ENCODE data around the gene USP10.

USP10 gene

GRCh38 chr16:84775262-84775810, 75.5 kb downstream of the USP10 start:
- DNase-seq (ENCODE audit: low read depth) = no peak

GRCh38 chr16:84777435-84777834, 77.6 kb downstream of the USP10 start:
- DNase-seq (ENCODE audit: low read depth) = no peak

GRCh38 chr16:84778720-84779119, 78.9 kb downstream of the USP10 start:
- DNase-seq (ENCODE audit: low read depth) = no peak

GRCh38 chr16:84780063-84780462, 80.3 kb downstream of the USP10 start:
- no peak for DNase-seq (ENCODE audit: low read depth)

- DNase-seq (ENCODE audit: low read depth) = no peak
Observed at GRCh38 chr16:84780544-84781376, 81.0 kb downstream of the USP10 start.

- DNase-seq (ENCODE audit: low read depth) = no peak
Observed at GRCh38 chr16:84782846-84783245, 83.0 kb downstream of the USP10 start.

- no peak for DNase-seq (ENCODE audit: low read depth)
Observed at GRCh38 chr16:84785843-84786581, 86.2 kb downstream of the USP10 start.

- no peak for DNase-seq (ENCODE audit: low read depth)
Observed at GRCh38 chr16:84786605-84787262, 86.9 kb downstream of the USP10 start.

- no peak for DNase-seq (ENCODE audit: low read depth)
Observed at GRCh38 chr16:84787263-84787622, 87.4 kb downstream of the USP10 start.

- DNase-seq (ENCODE audit: low read depth) = no peak
Observed at GRCh38 chr16:84788920-84789391, 89.2 kb downstream of the USP10 start.

- no peak for DNase-seq (ENCODE audit: low read depth)
Observed at GRCh38 chr16:84789431-84789830, 89.6 kb downstream of the USP10 start.

- DNase-seq (ENCODE audit: low read depth) = no peak
Observed at GRCh38 chr16:84790301-84790700, 90.5 kb downstream of the USP10 start.

- DNase-seq (ENCODE audit: low read depth) = no peak
Observed at GRCh38 chr16:84791088-84791487, 91.3 kb downstream of the USP10 start.

GRCh38 chr16:84791501-84791900, 91.7 kb downstream of the USP10 start:
- no peak for DNase-seq (ENCODE audit: low read depth)

GRCh38 chr16:84794186-84794585, 94.4 kb downstream of the USP10 start:
- DNase-seq (ENCODE audit: low read depth) = no peak

- no peak for DNase-seq (ENCODE audit: low read depth)
Observed at GRCh38 chr16:84794626-84795025, 94.8 kb downstream of the USP10 start.

GRCh38 chr16:84795329-84796053, 95.7 kb downstream of the USP10 start:
- no peak for DNase-seq (ENCODE audit: low read depth)

GRCh38 chr16:84800158-84800978, 100.6 kb downstream of the USP10 start:
- DNase-seq (ENCODE audit: low read depth) = no peak

GRCh38 chr16:84803146-84803545, 103.3 kb downstream of the USP10 start:
- no peak for DNase-seq (ENCODE audit: low read depth)

GRCh38 chr16:84804326-84804725, 104.5 kb downstream of the USP10 start:
- no peak for DNase-seq (ENCODE audit: low read depth)

Measured in stimulated activated CD8-positive, alpha-beta memory T cell treated with anti-CD3 and anti-CD28 coated beads, Interleukin-7, amount 100 ng/mL, for 24 hours (primary cell).